ENCODE results near the gene RASGRP3. TPM values are rescaled to one million over a fixed set of nuclear protein-coding genes. Genes with fewer than 3 reads are reported as not detected.

RASGRP3 gene
- total RNA-seq, 1 donor from 2014 or later: 0.94 TPM

GRCh38 chr2:33485051-33485450 lies 8.6 kb downstream of the RASGRP3 start:
- Mint-ChIP-seq H3K4me3 (no peak overlapping the region), H3K27me3 (peaks cover 2% of the 10 kb centered on the region), H3K9me3 (peaks cover 4% of the 10 kb centered on the region), H3K27ac (no peak overlapping the region), H3K36me3 (no peaks in the 10 kb centered on the region), H3K4me1 (ENCODE audit: unreplicated experiment) (no peaks in the 10 kb centered on the region)
- no peak for DNase-seq (ENCODE audit: extremely low spot score, unreplicated experiment)
- no peak for TF ChIP-seq CTCF (conservative IDR thresholded peaks at IDR 0.05)

GRCh38 chr2:33486544-33486943 lies 10.1 kb downstream of the RASGRP3 start:
- Mint-ChIP-seq H3K4me1 (ENCODE audit: unreplicated experiment) (no peaks in the 10 kb centered on the region), H3K27me3 (peaks cover 4% of the 10 kb centered on the region), H3K27ac (no peak overlapping the region), H3K4me3 (no peak overlapping the region), H3K9me3 (no peaks in the 10 kb centered on the region), H3K36me3 (no peaks in the 10 kb centered on the region)
- TF ChIP-seq CTCF (conservative IDR thresholded peaks at IDR 0.05): no peak
- no peak for DNase-seq (ENCODE audit: extremely low spot score, unreplicated experiment)

- Mint-ChIP-seq H3K27ac (no peak overlapping the region), H3K4me3 (no peak overlapping the region), H3K9me3 (no peaks in the 10 kb centered on the region), H3K27me3 (peaks cover 6% of the 10 kb centered on the region), H3K36me3 (no peaks in the 10 kb centered on the region), H3K4me1 (ENCODE audit: unreplicated experiment) (no peaks in the 10 kb centered on the region)
- no peak for TF ChIP-seq CTCF (conservative IDR thresholded peaks at IDR 0.05)
- no peak for DNase-seq (ENCODE audit: extremely low spot score, unreplicated experiment)
These were observed 11.8 kb downstream of the RASGRP3 start for GRCh38 chr2:33488178-33488690.

- Mint-ChIP-seq H3K36me3 (no peaks in the 10 kb centered on the region), H3K4me1 (ENCODE audit: unreplicated experiment) (no peaks in the 10 kb centered on the region), H3K27me3 (peaks cover 6% of the 10 kb centered on the region), H3K27ac (no peak overlapping the region), H3K9me3 (no peaks in the 10 kb centered on the region), H3K4me3 (no peak overlapping the region)
- no peak for DNase-seq (ENCODE audit: extremely low spot score, unreplicated experiment)
- no peak for TF ChIP-seq CTCF (conservative IDR thresholded peaks at IDR 0.05)
These were observed 12.5 kb downstream of the RASGRP3 start for GRCh38 chr2:33488715-33489540.

GRCh38 chr2:33489835-33490431 lies 13.5 kb downstream of the RASGRP3 start:
- H3K4me1 Mint-ChIP-seq (ENCODE audit: unreplicated experiment): no peaks in the 10 kb centered on the region
- no peaks in the 10 kb centered on the region for H3K9me3 Mint-ChIP-seq
- peaks cover 6% of the 10 kb centered on the region for H3K27me3 Mint-ChIP-seq

More at GRCh38 chr2:33489835-33490431, 13.5 kb downstream of the RASGRP3 start:
- H3K36me3 Mint-ChIP-seq: no peaks in the 10 kb centered on the region
- no peak overlapping the region for H3K4me3 Mint-ChIP-seq
- no peak for TF ChIP-seq CTCF (conservative IDR thresholded peaks at IDR 0.05)
- H3K27ac Mint-ChIP-seq: no peak overlapping the region
- DNase-seq (ENCODE audit: extremely low spot score, unreplicated experiment): no peak
